Keratinocyte (primary cell): Measurements from ENCODE around the gene IDE.

Experiments used
- EZH2 ChIP-seq: IDR thresholded peaks from one replicate; pipeline ENCODE4 v1.6.1; 2012; ENCODE audit warnings: inconsistent platforms, mild to moderate bottlenecking, low read length, moderate library complexity
- TF ChIP-seq, protein P1 (sequence below), 3 experiments: IDR thresholded peaks in 1 of 3; conservative IDR thresholded peaks in 1 of 3; optimal IDR thresholded peaks in 1 of 3; 2 replicates in 2 of 3; 3 replicates in 1 of 3; pipeline versions ENCODE3 to v1.5.1; 2011; ENCODE audit warnings: low read length in 3 of 3, mild to moderate bottlenecking in 3 of 3, moderate library complexity in 2 of 3, control low read depth in 1 of 3, inconsistent platforms in 1 of 3; ENCODE audit not compliant: insufficient read depth in 2 of 3; ENCODE audit errors: extremely low read depth in 1 of 3

DNA sequence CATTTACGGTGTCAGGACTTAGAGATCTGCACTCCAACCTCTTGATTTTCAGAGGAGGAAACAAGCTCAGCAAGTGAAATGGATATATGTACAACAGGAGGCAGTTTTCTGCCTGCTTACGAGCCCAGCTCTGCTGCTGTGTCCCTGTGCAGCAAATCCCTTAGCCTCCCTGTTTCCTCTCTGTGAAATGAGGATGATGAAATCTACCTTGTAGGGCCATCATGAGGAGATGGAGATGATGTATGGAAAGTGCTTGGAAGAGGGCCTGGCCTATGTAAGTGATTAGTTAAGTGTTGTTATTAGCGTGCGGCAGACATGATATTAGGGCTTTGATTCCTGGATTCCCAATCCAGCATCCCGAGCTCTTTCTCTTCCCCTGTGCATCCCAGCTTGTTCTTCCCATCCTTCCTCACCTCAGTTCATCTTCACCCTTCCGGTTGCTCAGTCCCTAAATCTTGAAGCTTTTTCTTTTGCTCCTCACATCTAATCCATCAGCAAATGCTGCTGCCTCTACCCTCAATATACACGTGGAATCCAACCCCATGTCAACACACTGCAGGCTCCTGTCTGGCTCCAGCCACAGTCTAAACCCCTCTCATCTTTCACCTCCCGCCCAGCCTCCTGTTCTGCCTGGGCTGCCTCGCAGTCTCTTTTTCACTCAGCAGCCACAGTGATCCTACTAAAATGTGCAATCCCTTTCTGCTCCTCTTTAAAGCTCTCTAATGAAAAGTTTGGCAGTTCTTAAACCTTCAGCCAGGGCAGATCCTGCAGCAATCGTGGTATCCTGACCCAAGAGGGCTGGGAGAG lies 169.1 kb downstream of the IDE start:
- TF ChIP-seq, protein P1, sequence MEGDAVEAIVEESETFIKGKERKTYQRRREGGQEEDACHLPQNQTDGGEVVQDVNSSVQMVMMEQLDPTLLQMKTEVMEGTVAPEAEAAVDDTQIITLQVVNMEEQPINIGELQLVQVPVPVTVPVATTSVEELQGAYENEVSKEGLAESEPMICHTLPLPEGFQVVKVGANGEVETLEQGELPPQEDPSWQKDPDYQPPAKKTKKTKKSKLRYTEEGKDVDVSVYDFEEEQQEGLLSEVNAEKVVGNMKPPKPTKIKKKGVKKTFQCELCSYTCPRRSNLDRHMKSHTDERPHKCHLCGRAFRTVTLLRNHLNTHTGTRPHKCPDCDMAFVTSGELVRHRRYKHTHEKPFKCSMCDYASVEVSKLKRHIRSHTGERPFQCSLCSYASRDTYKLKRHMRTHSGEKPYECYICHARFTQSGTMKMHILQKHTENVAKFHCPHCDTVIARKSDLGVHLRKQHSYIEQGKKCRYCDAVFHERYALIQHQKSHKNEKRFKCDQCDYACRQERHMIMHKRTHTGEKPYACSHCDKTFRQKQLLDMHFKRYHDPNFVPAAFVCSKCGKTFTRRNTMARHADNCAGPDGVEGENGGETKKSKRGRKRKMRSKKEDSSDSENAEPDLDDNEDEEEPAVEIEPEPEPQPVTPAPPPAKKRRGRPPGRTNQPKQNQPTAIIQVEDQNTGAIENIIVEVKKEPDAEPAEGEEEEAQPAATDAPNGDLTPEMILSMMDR (optimal IDR thresholded peaks at IDR 0.05 in 1 of 3, IDR thresholded peaks at IDR 0.05 in 1 of 3, conservative IDR thresholded peaks at IDR 0.05 in 1 of 3; ENCODE audit: extremely low read depth in 1 of 3, insufficient read depth in 2 of 3, low read length in 3 of 3), result no peak
- TF ChIP-seq EZH2, result no peak
